Large intestine (tissue), 3 donors: ENCODE measurements around the gene UBXN6. TPM values are rescaled to one million over a fixed set of nuclear protein-coding genes. Genes with fewer than 3 reads are reported as not detected.

Source experiments
- DNase-seq, 2 donors: peaks; one replicate each; pipeline versions ENCODE4 v3.0.0 to v3.0.0-alpha.2; 2013
- H3K27ac ChIP-seq: one replicate; pipeline ENCODE4 v1.5.1; 2013; ENCODE audit warnings: low read length
- H3K27me3 ChIP-seq: 2 replicates; pipeline ENCODE4 v1.6.1; 2013; ENCODE audit warnings: low read length; ENCODE audit not compliant: control insufficient read depth, insufficient read depth
- H3K36me3 ChIP-seq: 2 replicates; pipeline ENCODE4 v1.6.1; 2013; ENCODE audit warnings: low read length; ENCODE audit not compliant: control insufficient read depth, insufficient read depth
- H3K4me1 ChIP-seq: one replicate; pipeline ENCODE4 v1.6.1; 2013; ENCODE audit warnings: low read length; ENCODE audit not compliant: control insufficient read depth, insufficient read depth
- H3K4me3 ChIP-seq: one replicate; pipeline ENCODE4 v1.5.1; 2013; ENCODE audit warnings: low read length
- H3K9me3 ChIP-seq: one replicate; pipeline ENCODE4 v1.6.1; 2013; ENCODE audit warnings: mild to moderate bottlenecking, low read depth, low read length, moderate library complexity; ENCODE audit not compliant: control insufficient read depth
- WGBS: methylation state at CpG from one replicate; pipeline ENCODE4 v1.1.5; 2013; ENCODE audit warnings: low lambda C conversion rate; ENCODE audit not compliant: insufficient coverage; 5-methylcytosine and 5-hydroxymethylcytosine counted together
- polyA plus RNA-seq: library from polyadenylated mRNA; unstranded; fragments of 120-200 nt; gene quantifications from one replicate; pipeline ENCODE4 v1.2.1, GENCODE V29; 2013

Gene UBXN6
- polyA plus RNA-seq, 1 donor: 92.8 TPM

DNA sequence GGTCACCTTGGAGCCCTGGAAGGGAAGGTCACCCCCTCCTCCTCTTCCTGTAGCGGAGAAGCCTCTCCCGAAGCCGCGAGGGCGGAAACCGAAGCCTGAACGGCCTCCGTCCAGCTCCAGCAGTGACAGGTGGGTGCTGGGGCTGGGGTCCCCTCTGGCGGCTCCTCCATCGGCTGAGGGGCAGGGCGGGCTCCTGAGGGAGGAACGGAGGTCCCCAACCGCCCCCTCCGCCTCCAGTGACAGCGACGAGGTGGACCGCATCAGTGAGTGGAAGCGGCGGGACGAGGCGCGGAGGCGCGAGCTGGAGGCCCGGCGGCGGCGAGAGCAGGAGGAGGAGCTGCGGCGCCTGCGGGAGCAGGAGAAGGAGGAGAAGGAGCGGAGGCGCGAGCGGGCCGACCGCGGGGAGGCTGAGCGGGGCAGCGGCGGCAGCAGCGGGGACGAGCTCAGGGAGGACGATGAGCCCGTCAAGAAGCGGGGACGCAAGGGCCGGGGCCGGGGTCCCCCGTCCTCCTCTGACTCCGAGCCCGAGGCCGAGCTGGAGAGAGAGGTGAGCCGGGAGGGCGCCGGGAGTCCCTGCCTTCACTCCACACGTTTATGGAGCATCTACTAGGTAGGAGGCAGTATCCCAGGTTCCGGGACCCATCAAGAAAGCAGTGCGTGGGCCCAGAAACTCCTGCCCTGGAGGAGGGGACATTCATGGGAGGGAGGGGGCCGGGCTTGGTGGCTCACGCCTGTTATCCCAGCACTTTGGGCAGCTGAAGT is 36.5 kb upstream of the UBXN6 start:
- Histone ChIP-seq H3K4me1 (no peaks in the 10 kb centered on the region), H3K27ac (no peak overlapping the region), H3K9me3 (peaks cover 9% of the 10 kb centered on the region), H3K27me3 (no peaks in the 10 kb centered on the region), H3K36me3 (peaks cover 58% of the 10 kb centered on the region), H3K4me3 (no peak overlapping the region)
- DNase-seq: no peak
- no CpG with 5 or more reads among the region's 61 CpGs for WGBS

DNA sequence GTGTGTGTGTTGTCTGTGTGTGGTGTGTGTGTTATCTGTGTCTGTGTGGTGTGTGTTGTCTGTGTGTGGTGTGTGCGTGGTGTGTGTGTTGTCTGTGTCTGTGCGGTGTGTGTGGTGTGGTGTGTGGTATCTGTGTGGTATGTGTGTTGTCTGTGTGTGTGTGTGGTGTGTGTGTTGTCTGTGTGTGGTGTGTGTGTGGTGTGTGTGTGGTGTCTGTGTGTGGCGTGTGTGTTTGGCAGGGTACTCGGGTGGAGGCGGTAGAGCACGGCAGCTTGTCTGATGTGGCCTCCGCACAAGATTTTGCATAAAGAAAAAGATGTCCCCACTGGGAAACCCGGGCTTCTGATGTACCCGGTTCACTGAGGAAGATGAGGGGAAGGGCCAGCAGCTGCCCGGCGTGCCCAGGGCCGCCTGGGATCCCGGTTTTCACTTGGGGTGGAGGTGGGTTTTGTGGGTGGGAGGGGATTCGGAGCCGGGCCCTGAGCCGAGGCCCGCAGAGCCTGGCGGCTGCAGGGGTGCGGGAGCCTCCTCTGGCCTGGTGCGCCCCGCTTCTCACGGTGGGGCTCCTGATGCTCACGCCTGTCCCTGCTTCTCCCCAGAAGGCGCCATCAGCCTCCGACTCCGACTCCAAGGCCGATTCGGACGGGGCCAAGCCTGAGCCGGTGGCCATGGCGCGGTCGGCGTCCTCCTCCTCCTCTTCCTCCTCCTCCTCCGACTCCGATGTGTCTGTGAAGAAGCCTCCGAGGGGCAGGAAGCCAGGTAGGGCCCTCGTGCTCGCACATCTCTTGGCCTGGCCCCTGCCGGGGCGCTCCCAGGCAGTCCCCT is 35.7 kb upstream of the UBXN6 start:
- no peak overlapping the region for H3K27ac ChIP-seq
- no peaks in the 10 kb centered on the region for H3K4me1 ChIP-seq
- no peaks in the 10 kb centered on the region for H3K27me3 ChIP-seq
- no peak overlapping the region for H3K4me3 ChIP-seq
- no peak for DNase-seq
- peaks cover 9% of the 10 kb centered on the region for H3K9me3 ChIP-seq
- H3K36me3 ChIP-seq: peaks cover 57% of the 10 kb centered on the region
- no CpG with 5 or more reads among the region's 41 CpGs for WGBS

DNA sequence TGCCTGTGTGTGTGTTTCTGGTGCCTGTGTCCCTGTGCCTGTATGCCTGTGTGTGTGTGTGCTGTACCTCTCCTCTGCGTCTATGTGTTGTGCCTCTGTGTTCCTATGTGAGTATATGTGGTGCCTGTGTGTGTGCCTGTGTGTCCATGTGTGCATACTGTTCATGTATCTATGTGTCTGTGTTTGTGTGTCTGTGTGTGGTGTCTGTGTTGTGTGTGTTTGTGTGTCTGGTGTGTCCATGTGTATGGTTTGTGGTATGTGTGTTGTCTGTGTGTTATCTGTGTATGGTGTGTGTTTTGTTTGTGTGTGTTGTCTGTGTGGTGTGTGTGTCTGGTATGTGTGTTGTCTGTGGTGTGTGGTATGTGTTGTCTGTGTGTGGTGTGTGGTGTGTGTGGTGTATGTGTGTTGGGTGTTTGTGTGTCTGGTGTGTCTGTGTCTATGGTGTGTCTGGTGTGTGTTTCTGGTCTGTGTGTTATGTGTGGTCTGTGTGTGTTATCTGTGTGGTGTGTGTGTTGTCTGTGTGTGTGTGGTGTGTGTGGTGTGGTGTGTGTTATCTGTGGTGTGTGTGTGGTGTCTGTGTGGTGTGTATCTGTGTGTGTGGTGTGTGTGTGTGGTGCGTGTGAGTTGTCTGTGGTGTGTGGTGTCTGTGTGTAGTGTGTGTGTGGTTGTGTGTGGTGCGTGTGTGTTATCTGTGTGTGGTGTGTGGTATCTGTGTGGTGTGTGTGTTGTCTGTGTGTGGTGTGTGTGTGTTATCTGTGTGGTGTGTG is 34.9 kb upstream of the UBXN6 start:
- H3K36me3 ChIP-seq: peaks cover 54% of the 10 kb centered on the region
- no CpG with 5 or more reads among the region's 3 CpGs for WGBS
- H3K27ac ChIP-seq: no peak overlapping the region
- H3K27me3 ChIP-seq: no peaks in the 10 kb centered on the region
- peaks cover 9% of the 10 kb centered on the region for H3K9me3 ChIP-seq
- H3K4me1 ChIP-seq: no peaks in the 10 kb centered on the region
- no peak overlapping the region for H3K4me3 ChIP-seq
- DNase-seq: no peak

DNA sequence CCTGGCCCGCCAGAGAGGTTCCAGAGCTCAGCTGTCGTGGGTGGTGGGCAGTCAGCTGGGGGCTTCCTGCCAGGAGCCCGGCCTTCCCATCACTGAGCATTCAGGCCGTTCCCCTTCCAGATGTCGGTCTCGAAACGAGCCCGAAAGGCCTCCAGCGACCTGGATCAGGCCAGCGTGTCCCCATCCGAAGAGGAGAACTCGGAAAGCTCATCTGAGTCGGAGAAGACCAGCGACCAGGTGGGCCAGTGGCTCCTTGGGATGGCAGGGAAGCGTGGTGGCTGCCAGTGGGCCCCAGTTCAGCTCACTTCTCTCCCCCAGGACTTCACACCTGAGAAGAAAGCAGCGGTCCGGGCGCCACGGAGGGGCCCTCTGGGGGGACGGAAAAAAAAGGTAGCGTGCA is 33.9 kb upstream of the UBXN6 start:
- Histone ChIP-seq H3K27ac (no peak overlapping the region), H3K9me3 (peaks cover 9% of the 10 kb centered on the region), H3K27me3 (no peaks in the 10 kb centered on the region), H3K4me1 (no peaks in the 10 kb centered on the region), H3K4me3 (no peak overlapping the region), H3K36me3 (peaks cover 51% of the 10 kb centered on the region)
- WGBS: no CpG with 5 or more reads among the region's 21 CpGs
- no peak for DNase-seq

DNA sequence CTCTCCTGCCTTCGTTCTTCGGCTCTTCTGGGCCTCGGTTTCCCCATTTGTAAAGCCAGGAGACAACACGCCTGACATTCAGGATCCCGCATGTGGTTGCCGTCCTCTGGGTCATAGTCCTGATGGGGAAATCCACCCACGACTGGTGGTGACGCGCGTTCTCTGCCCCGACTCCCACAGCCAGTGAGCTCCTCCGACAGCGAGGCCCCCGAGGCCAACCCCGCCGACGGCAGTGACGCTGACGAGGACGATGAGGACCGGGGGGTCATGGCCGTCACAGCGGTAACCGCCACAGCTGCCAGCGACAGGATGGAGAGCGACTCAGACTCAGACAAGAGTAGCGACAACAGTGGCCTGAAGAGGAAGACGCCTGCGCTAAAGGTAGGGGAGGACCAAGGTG is 30.9 kb upstream of the UBXN6 start:
- peaks cover 35% of the 10 kb centered on the region for H3K36me3 ChIP-seq

DNA sequence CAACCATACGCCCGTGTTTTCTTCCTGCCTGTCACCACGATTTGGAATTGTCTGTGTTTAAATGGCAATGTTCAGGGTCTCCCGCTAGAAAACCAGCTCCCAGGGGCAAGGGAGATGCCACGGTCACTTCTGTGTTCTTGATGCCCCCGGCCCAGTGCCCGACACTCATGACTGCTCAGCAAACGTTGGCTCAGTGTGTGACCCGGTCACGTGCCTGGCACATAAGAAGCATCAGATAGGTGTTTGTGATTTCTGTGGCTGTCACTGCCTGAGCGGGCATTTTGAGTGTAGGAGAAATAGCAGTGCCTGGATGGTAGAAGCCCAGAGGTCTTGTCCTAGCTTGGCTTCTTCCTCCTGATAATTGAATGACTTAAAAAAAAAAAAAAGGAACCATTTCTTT is 30.0 kb upstream of the UBXN6 start:
- H3K27ac ChIP-seq: no peak overlapping the region
- no peak for DNase-seq
- H3K27me3 ChIP-seq: no peaks in the 10 kb centered on the region
- peaks cover 2% of the 10 kb centered on the region for H3K9me3 ChIP-seq
- no peaks in the 10 kb centered on the region for H3K4me1 ChIP-seq
- WGBS: no CpG with 5 or more reads among the region's 11 CpGs
- H3K36me3 ChIP-seq: peaks cover 29% of the 10 kb centered on the region
- H3K4me3 ChIP-seq: no peak overlapping the region

More for the DNA sequence above, 30.9 kb upstream of the UBXN6 start:
- no peak overlapping the region for H3K27ac ChIP-seq
- no peaks in the 10 kb centered on the region for H3K4me1 ChIP-seq
- peaks cover 5% of the 10 kb centered on the region for H3K9me3 ChIP-seq
- no peak for DNase-seq
- WGBS: 100% methylated on average over 6 of the region's 29 CpGs
- no peaks in the 10 kb centered on the region for H3K27me3 ChIP-seq
- no peak overlapping the region for H3K4me3 ChIP-seq

DNA sequence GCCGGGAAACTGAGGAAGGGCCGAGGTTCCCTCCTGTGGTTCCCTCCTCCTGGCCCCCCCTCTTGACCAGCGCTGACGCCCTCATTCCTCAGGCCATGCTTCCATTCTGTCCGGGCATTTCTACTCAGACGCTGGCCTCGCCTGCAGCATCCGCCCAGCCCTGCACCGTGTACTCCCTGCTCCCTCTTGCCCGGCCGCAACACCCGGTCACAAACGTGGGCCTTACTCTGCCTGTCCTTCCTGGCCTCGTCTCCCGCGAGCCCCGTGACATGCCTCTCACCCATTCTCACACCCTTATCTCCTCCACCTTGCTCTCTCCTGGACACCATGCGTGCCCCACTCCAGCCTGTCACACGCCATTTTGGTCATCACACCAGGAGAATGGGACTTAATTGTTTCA is 25.8 kb upstream of the UBXN6 start:
- peaks cover 21% of the 10 kb centered on the region for H3K36me3 ChIP-seq
- no peak for DNase-seq
- H3K27ac ChIP-seq: no peak overlapping the region
- no peak overlapping the region for H3K4me3 ChIP-seq
- H3K9me3 ChIP-seq: no peaks in the 10 kb centered on the region
- H3K27me3 ChIP-seq: no peaks in the 10 kb centered on the region
- WGBS: 91% methylated on average over 9 of the region's 19 CpGs
- no peaks in the 10 kb centered on the region for H3K4me1 ChIP-seq

DNA sequence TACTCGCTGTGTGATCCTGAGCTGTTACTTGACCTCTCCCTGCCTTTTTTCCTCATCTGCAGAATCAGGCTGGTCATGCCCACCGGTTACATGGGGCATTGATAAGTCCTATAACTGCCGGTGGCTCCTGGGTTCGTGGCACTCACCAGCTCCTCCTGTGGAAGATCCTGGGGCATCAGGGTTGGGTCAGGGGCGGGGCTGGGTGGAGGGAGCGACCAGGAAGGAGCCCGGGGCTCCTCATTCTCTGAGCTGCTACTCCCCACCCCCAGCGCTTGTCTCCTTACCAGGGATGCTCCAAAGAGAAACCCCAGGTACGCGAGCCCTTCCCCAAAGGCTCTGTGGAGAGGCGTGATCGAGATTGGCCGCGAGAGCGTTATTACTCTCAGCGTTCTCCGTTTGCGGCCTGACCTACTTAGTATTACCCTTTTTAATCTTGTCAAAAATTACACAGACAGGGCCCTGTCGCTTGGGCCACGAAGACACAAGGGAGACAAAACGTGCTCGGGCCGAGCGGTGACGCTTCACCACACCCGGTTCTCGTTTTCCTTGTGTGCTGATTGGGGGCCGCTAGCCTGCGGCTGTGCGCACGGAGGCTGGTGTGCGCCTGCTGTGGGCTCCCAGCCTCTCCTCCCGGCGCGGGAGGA is 25.2 kb upstream of the UBXN6 start:
- Histone ChIP-seq H3K9me3 (no peaks in the 10 kb centered on the region), H3K27ac (no peak overlapping the region), H3K36me3 (peaks cover 18% of the 10 kb centered on the region), H3K4me1 (no peaks in the 10 kb centered on the region), H3K4me3 (no peak overlapping the region), H3K27me3 (no peaks in the 10 kb centered on the region)
- no peak for DNase-seq
- WGBS: no CpG with 5 or more reads among the region's 35 CpGs

DNA sequence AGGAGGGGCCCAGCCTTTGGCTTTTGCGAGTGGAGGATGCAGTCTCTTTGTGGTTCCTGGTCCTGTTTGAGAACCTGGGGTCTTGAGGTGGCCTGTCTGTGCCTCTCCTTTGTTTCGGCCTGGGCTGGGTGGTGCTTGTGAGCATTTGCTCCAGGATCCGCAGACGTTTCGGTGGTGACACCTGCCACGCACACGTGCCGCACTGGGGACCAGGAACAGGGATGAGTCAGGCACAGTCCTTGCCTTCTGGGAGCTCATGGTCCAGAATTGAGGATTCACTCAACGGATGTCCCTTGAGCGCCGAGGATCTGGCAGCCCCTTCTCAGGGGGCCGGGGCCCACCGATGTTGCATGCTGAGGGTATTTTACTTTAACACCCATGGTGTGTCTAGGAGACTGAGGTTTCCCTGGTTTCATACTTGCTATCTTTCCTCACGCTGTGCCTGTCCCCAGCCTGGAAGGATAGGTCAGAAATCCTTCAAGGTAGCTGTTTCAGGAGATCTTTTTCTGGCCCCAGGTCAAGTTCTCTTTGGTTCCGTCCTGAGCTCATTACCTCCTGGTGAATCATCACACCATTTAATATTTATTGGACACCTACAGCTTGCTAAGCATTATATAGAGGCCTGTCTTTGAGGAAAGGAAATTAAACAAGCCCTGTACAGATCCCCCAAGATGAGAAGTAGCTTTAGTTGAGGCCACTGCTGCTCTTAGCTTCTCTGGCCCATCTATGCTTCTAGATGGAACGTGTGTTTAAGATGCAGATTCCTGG is 19.6 kb upstream of the UBXN6 start:
- no peaks in the 10 kb centered on the region for H3K9me3 ChIP-seq
- no CpG with 5 or more reads among the region's 16 CpGs for WGBS
- peaks cover 34% of the 10 kb centered on the region for H3K36me3 ChIP-seq

More for the DNA sequence above, 19.6 kb upstream of the UBXN6 start:
- no peak overlapping the region for H3K27ac ChIP-seq
- H3K4me1 ChIP-seq: peaks cover 11% of the 10 kb centered on the region
- no peak for DNase-seq
- H3K27me3 ChIP-seq: no peaks in the 10 kb centered on the region
- no peak overlapping the region for H3K4me3 ChIP-seq
